ENCODE results near the gene TMIGD1. TPM values are rescaled to one million over a fixed set of nuclear protein-coding genes. Genes with fewer than 3 reads are reported as not detected.

Gene TMIGD1
- polyA plus RNA-seq, 1 experiment: not detected

DNA sequence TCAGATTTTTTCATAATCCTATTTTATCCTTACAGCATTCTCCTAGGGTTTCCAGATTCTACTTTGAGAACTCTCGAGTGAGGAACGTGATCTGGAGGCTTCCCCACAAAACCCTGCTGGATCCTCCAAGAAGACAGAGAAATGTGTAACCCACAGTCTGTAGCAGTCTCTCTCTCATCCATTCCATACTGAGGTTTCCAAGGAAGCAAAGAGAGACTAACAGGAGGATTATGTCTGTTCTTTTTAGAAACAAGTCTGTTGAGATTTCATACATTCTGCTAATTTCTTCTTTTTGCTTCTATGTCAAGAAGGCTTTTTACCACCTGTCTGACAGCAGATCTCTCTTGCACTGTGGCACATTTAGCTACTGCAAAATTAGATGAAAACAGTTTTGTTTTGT is 18.8 kb downstream of the TMIGD1 start:
- POLR2A ChIA-PET: no interaction called here
- no peak for DNase-seq (ENCODE audit: low read depth, low spot score)
- TF ChIP-seq, protein P1, sequence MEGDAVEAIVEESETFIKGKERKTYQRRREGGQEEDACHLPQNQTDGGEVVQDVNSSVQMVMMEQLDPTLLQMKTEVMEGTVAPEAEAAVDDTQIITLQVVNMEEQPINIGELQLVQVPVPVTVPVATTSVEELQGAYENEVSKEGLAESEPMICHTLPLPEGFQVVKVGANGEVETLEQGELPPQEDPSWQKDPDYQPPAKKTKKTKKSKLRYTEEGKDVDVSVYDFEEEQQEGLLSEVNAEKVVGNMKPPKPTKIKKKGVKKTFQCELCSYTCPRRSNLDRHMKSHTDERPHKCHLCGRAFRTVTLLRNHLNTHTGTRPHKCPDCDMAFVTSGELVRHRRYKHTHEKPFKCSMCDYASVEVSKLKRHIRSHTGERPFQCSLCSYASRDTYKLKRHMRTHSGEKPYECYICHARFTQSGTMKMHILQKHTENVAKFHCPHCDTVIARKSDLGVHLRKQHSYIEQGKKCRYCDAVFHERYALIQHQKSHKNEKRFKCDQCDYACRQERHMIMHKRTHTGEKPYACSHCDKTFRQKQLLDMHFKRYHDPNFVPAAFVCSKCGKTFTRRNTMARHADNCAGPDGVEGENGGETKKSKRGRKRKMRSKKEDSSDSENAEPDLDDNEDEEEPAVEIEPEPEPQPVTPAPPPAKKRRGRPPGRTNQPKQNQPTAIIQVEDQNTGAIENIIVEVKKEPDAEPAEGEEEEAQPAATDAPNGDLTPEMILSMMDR (IDR thresholded peaks at IDR 0.05; ENCODE audit: low read depth, low read length): no peak
- Histone ChIP-seq H3K4me3 (ENCODE audit: low read depth, low read length) (no peak overlapping the region), H3K27ac (ENCODE audit: low read depth, low read length) (no peak overlapping the region), H3K27me3 (ENCODE audit: control insufficient read depth, insufficient read depth, low read length) (peaks cover 4% of the 10 kb centered on the region), H3K9me3 (ENCODE audit: control insufficient read depth, insufficient read depth, low read length) (no peaks in the 10 kb centered on the region)
- CTCF ChIA-PET: no interaction called here

- Histone ChIP-seq H3K4me3 (ENCODE audit: low read depth, low read length) (no peak overlapping the region), H3K27ac (ENCODE audit: low read depth, low read length) (no peak overlapping the region), H3K27me3 (ENCODE audit: control insufficient read depth, insufficient read depth, low read length) (peaks cover 4% of the 10 kb centered on the region), H3K9me3 (ENCODE audit: control insufficient read depth, insufficient read depth, low read length) (no peaks in the 10 kb centered on the region)
- POLR2A ChIA-PET: no interaction called here
- TF ChIP-seq, protein P1 (IDR thresholded peaks at IDR 0.05; ENCODE audit: low read depth, low read length): no peak
- no peak for DNase-seq (ENCODE audit: low read depth, low spot score)
- CTCF ChIA-PET: no interaction called here
These were observed 19.4 kb downstream of the TMIGD1 start for GRCh38 chr17:30314474-30314873.

GRCh38 chr17:30312226-30312625 is 21.6 kb downstream of the TMIGD1 start:
- ChIA-PET POLR2A (no interaction called here), CTCF (no interaction called here)
- Histone ChIP-seq H3K4me3 (ENCODE audit: low read depth, low read length) (no peak overlapping the region), H3K27ac (ENCODE audit: low read depth, low read length) (no peak overlapping the region), H3K9me3 (ENCODE audit: control insufficient read depth, insufficient read depth, low read length) (no peaks in the 10 kb centered on the region), H3K27me3 (ENCODE audit: control insufficient read depth, insufficient read depth, low read length) (peaks cover 4% of the 10 kb centered on the region)
- DNase-seq (ENCODE audit: low read depth, low spot score): no peak
- TF ChIP-seq, protein P1 (IDR thresholded peaks at IDR 0.05; ENCODE audit: low read depth, low read length): no peak

GRCh38 chr17:30310562-30310961 is 23.3 kb downstream of the TMIGD1 start:
- H3K27me3 ChIP-seq (ENCODE audit: control insufficient read depth, insufficient read depth, low read length): peaks cover 4% of the 10 kb centered on the region
- CTCF ChIA-PET: no interaction called here
- POLR2A ChIA-PET: no interaction called here
- no peaks in the 10 kb centered on the region for H3K9me3 ChIP-seq (ENCODE audit: control insufficient read depth, insufficient read depth, low read length)
- DNase-seq (ENCODE audit: low read depth, low spot score): no peak
- no peak overlapping the region for H3K27ac ChIP-seq (ENCODE audit: low read depth, low read length)
- H3K4me3 ChIP-seq (ENCODE audit: low read depth, low read length): no peak overlapping the region
- TF ChIP-seq, protein P1 (IDR thresholded peaks at IDR 0.05; ENCODE audit: low read depth, low read length): no peak

DNA sequence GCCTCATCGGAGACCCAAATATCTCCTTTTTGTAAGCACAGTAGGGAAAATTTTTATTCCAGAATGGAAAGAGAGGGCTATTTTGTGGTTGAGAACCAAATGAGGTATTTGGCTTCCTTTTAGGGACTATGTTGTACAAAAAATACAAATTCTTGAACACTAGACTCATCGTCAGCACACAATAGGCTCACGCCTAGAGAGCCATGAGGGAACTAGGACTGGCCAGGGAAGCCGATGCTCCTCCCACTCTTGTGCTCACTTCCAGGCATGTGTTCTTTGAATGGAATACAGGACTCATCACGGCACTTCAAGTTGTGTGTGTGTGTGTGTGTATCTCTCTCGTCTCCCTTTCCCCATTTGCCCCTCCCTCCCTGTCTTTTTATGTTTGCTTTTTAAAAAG is 24.3 kb downstream of the TMIGD1 start:
- DNase-seq (ENCODE audit: low read depth, low spot score): no peak
- TF ChIP-seq, protein P1 (IDR thresholded peaks at IDR 0.05; ENCODE audit: low read depth, low read length): no peak
- H3K4me3 ChIP-seq (ENCODE audit: low read depth, low read length): no peak overlapping the region
- no peaks in the 10 kb centered on the region for H3K9me3 ChIP-seq (ENCODE audit: control insufficient read depth, insufficient read depth, low read length)
- peaks cover 4% of the 10 kb centered on the region for H3K27me3 ChIP-seq (ENCODE audit: control insufficient read depth, insufficient read depth, low read length)
- ChIA-PET CTCF (no interaction called here), POLR2A (no interaction called here)
- H3K27ac ChIP-seq (ENCODE audit: low read depth, low read length): no peak overlapping the region

All from AG04450 (cell line).